HepG2 (cell line): ENCODE data around the gene LRR1. TPM values are rescaled to one million over a fixed set of nuclear protein-coding genes. Genes with fewer than 3 reads are reported as not detected.
A peak's percentile ranks its signal among the peaks of the same experiment; 100 is the strongest.

ENCODE experiments used
- GZF1 ChIP-seq: sonication (generic); formaldehyde crosslinking; IDR thresholded peaks from 2 replicates; pipeline ENCODE4 v1.5.1; 2020; ENCODE audit warnings: mild to moderate bottlenecking, missing genetic modification reagents
- HNF4A ChIP-seq: sonication (generic); formaldehyde crosslinking; IDR thresholded peaks from 2 replicates; pipeline ENCODE4 v1.4.0; 2020; ENCODE audit warnings: missing genetic modification reagents
- KLF11 ChIP-seq: IDR thresholded peaks from 2 replicates; pipeline ENCODE4 v1.6.1; 2016; ENCODE audit warnings: missing compliant biosample characterization
- POLR2A ChIP-seq, 2 experiments: IDR thresholded peaks; 2 replicates each; pipeline ENCODE4 v1.6.1; 2011; ENCODE audit warnings: low read depth in 2 of 2, low read length in 2 of 2, mild to moderate bottlenecking in 1 of 2, moderate library complexity in 1 of 2; ENCODE audit not compliant: insufficient read depth in 1 of 2
- SALL1 ChIP-seq: sonication (generic); formaldehyde crosslinking; IDR thresholded peaks from 2 replicates; pipeline ENCODE4 v1.8.0; 2022; ENCODE audit warnings: mild to moderate bottlenecking, missing genetic modification reagents
- ZFP90 ChIP-seq: sonication (generic); formaldehyde crosslinking; IDR thresholded peaks from 2 replicates; pipeline ENCODE4 v1.8.0; 2022; ENCODE audit warnings: missing genetic modification reagents, mild to moderate bottlenecking, inconsistent platforms, borderline replicate concordance
- ZFY ChIP-seq: sonication (generic); formaldehyde crosslinking; IDR thresholded peaks from 2 replicates; pipeline ENCODE4 v1.4.0; 2020; ENCODE audit warnings: missing genetic modification reagents
- ZKSCAN1 ChIP-seq: fragments of 150-350 bp; IDR thresholded peaks from 2 replicates; pipeline ENCODE4 v1.6.1; 2014; ENCODE audit warnings: low read length
- ZNF546 ChIP-seq: sonication (generic); formaldehyde crosslinking; conservative IDR thresholded peaks from 2 replicates; pipeline ENCODE4 v1.8.1; 2023; ENCODE audit warnings: mild to moderate bottlenecking, missing genetic modification reagents
- polyA plus RNA-seq, 8 experiments: library from polyadenylated mRNA; depleted of rRNA in 3 of 8; stranded (reverse) in 7 of 8; unstranded in 1 of 8; fragments of >200 nt; fragmentation: Illumina TruSeq in 4 of 8; extraction: Trizol in 4 of 8; gene quantifications; 2 replicates each; pipeline versions ENCODE4 v1.2.1 to v1.2.3, GENCODE V29; 2011 to 2016; ENCODE audit warnings: low read depth in 4 of 8, missing spikeins in 1 of 8, mixed read lengths in 1 of 8; ENCODE audit not compliant: insufficient read depth in 1 of 8
- total RNA-seq, 5 experiments: library from RNA; depleted of rRNA; stranded (reverse); fragments of >200 nt; fragmentation: Illumina TruSeq; extraction: Trizol; gene quantifications; 2 replicates each; pipeline ENCODE4 v1.2.3, GENCODE V29; 2016; ENCODE audit warnings: low read depth in 1 of 5
- TF ChIP-seq, protein P1 (sequence below): sonication (generic); formaldehyde crosslinking; IDR thresholded peaks from 2 replicates; pipeline ENCODE4 v1.4.0; 2020; ENCODE audit warnings: missing genetic modification reagents
- TF ChIP-seq, protein P2 (sequence below): sonication (generic); formaldehyde crosslinking; IDR thresholded peaks from 2 replicates; pipeline ENCODE4 v1.8.1; 2023; ENCODE audit warnings: missing genetic modification reagents, inconsistent platforms, borderline replicate concordance
- TF ChIP-seq, protein P3 (sequence below): sonication (generic); IDR thresholded peaks from 2 replicates; pipeline ENCODE4 v1.6.1; 2016; ENCODE audit warnings: low read depth, borderline replicate concordance
- TF ChIP-seq, protein P4 (sequence below): sonication (generic); formaldehyde crosslinking; IDR thresholded peaks from 2 replicates; pipeline ENCODE4 v1.8.1; 2022; ENCODE audit warnings: mild to moderate bottlenecking, missing genetic modification reagents
- TF ChIP-seq, protein P5 (sequence below): sonication (generic); formaldehyde crosslinking; IDR thresholded peaks from 2 replicates; pipeline ENCODE4 v1.8.1; 2023; ENCODE audit warnings: mild to moderate bottlenecking, moderate library complexity, missing genetic modification reagents
- TF ChIP-seq, protein P6 (sequence below): sonication (generic); formaldehyde crosslinking; IDR thresholded peaks from 2 replicates; pipeline ENCODE4 v1.4.0; 2020; ENCODE audit warnings: missing genetic modification reagents, borderline replicate concordance
- TF ChIP-seq, protein P7 (sequence below): IDR thresholded peaks from 2 replicates; pipeline ENCODE4 v1.6.1; 2016; ENCODE audit warnings: control low read depth

Gene LRR1
- total and polyA plus RNA-seq, 2 of the 13 experiments (the other 11 are each of a cell fraction or from before 2014, with no cell fraction given), result 7.0 to 36.2 TPM

DNA sequence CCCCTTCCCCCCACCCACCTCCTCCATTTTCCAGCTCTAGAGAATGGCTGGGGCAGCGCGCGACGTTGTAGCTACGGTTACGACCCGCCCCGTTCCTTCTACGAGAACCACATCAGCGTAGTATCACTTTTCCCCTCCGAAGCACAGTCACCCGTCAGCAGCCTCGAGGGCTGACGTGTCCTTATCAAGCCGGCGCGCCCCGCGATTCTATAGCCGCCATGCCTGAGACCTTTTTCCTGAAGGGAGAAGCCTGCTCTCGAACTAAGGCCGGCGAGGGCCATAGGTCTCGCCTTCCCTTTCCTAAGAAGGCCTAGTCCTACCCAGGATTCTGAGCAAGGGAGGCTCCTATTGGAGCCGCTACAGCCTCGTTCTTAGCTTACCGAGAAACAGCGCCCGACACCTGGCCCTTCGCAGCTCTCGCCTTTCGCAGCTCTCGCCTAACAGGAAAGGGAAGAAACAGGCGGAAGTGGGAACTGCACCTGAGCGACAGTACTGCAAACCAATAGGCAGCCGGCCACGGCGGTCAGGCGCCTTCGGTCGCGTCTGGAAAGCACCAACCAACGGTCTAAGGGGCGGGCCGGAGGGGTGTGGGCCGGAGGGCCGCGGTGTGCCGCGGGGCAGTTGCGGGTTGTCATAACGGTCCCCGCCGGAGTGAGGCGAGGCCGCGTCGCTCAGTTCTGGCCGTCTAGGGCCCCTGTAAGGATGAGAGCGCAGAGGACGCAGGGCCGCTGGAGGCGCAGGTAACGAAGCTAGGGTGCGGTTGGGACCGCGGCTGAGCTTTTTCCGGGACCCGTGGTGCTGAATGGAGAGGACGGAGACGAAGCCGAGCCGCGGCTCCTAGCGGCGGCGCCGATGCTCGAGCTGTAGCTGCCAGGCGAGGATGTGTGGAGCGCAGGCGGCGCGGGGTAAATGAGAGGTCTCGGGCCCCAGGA is 21.7 kb downstream of the LRR1 start, which contains the start of the genes MGAT2 and RPL36AL (continued):
- TF ChIP-seq, protein P1, sequence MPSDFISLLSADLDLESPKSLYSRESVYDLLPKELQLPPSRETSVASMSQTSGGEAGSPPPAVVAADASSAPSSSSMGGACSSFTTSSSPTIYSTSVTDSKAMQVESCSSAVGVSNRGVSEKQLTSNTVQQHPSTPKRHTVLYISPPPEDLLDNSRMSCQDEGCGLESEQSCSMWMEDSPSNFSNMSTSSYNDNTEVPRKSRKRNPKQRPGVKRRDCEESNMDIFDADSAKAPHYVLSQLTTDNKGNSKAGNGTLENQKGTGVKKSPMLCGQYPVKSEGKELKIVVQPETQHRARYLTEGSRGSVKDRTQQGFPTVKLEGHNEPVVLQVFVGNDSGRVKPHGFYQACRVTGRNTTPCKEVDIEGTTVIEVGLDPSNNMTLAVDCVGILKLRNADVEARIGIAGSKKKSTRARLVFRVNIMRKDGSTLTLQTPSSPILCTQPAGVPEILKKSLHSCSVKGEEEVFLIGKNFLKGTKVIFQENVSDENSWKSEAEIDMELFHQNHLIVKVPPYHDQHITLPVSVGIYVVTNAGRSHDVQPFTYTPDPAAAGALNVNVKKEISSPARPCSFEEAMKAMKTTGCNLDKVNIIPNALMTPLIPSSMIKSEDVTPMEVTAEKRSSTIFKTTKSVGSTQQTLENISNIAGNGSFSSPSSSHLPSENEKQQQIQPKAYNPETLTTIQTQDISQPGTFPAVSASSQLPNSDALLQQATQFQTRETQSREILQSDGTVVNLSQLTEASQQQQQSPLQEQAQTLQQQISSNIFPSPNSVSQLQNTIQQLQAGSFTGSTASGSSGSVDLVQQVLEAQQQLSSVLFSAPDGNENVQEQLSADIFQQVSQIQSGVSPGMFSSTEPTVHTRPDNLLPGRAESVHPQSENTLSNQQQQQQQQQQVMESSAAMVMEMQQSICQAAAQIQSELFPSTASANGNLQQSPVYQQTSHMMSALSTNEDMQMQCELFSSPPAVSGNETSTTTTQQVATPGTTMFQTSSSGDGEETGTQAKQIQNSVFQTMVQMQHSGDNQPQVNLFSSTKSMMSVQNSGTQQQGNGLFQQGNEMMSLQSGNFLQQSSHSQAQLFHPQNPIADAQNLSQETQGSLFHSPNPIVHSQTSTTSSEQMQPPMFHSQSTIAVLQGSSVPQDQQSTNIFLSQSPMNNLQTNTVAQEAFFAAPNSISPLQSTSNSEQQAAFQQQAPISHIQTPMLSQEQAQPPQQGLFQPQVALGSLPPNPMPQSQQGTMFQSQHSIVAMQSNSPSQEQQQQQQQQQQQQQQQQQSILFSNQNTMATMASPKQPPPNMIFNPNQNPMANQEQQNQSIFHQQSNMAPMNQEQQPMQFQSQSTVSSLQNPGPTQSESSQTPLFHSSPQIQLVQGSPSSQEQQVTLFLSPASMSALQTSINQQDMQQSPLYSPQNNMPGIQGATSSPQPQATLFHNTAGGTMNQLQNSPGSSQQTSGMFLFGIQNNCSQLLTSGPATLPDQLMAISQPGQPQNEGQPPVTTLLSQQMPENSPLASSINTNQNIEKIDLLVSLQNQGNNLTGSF, result peak; percentile 24; the same call in 1 of the 2 replicates
- TF ChIP-seq GZF1 (CRISPR knock-in tag), result 0 out of 2 replicates have a peak, but pooled peaks have one; percentile 27
- TF ChIP-seq, protein P2, sequence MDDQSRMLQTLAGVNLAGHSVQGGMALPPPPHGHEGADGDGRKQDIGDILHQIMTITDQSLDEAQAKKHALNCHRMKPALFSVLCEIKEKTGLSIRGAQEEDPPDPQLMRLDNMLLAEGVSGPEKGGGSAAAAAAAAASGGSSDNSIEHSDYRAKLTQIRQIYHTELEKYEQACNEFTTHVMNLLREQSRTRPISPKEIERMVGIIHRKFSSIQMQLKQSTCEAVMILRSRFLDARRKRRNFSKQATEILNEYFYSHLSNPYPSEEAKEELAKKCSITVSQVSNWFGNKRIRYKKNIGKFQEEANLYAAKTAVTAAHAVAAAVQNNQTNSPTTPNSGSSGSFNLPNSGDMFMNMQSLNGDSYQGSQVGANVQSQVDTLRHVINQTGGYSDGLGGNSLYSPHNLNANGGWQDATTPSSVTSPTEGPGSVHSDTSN (CRISPR knock-in tag), result peak; percentile 93
- TF ChIP-seq ZKSCAN1, result no peak
- peak; percentile 97 to 98 for TF ChIP-seq POLR2A (IDR thresholded peaks at IDR 0.05; ENCODE audit: insufficient read depth in 1 of 2, low read depth in 2 of 2, low read length in 2 of 2)
- peak; percentile 48; the same call in 1 of the 2 replicates for TF ChIP-seq KLF11
- TF ChIP-seq SALL1, result peak; percentile 60
- TF ChIP-seq HNF4A, result 0 out of 2 replicates have a peak, but pooled peaks have one; percentile 24
- TF ChIP-seq, protein P3, sequence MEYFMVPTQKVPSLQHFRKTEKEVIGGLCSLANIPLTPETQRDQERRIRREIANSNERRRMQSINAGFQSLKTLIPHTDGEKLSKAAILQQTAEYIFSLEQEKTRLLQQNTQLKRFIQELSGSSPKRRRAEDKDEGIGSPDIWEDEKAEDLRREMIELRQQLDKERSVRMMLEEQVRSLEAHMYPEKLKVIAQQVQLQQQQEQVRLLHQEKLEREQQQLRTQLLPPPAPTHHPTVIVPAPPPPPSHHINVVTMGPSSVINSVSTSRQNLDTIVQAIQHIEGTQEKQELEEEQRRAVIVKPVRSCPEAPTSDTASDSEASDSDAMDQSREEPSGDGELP, result no peak
- peak; percentile 96 for TF ChIP-seq ZFY (CRISPR knock-in tag)
- TF ChIP-seq, protein P4, sequence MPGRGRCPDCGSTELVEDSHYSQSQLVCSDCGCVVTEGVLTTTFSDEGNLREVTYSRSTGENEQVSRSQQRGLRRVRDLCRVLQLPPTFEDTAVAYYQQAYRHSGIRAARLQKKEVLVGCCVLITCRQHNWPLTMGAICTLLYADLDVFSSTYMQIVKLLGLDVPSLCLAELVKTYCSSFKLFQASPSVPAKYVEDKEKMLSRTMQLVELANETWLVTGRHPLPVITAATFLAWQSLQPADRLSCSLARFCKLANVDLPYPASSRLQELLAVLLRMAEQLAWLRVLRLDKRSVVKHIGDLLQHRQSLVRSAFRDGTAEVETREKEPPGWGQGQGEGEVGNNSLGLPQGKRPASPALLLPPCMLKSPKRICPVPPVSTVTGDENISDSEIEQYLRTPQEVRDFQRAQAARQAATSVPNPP, result peak; percentile 92; the same call in 1 of the 2 replicates
- TF ChIP-seq, protein P5, sequence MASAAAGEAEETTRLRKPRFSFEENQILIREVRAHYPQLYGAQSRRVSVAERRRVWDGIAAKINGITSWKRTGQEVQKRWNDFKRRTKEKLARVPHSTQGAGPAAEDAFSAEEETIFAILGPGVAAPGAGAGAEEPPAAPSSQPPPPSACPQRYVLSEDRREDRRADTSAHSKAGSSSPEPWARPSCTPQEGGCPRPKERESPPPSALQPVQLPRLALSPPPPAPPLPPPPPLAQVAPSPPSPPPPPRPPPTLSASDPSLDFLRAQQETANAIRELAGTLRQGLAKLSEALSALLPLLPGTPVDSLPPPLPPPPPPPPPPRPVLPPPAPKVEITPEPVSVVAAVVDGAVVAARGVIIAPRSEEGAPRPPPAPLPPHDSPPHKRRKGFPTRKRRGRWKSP, result peak; percentile 73; the same call in 1 of the 2 replicates
- peak; percentile 14; the same call in 1 of the 2 replicates for TF ChIP-seq ZFP90 (CRISPR knock-in tag)
- TF ChIP-seq, protein P6, sequence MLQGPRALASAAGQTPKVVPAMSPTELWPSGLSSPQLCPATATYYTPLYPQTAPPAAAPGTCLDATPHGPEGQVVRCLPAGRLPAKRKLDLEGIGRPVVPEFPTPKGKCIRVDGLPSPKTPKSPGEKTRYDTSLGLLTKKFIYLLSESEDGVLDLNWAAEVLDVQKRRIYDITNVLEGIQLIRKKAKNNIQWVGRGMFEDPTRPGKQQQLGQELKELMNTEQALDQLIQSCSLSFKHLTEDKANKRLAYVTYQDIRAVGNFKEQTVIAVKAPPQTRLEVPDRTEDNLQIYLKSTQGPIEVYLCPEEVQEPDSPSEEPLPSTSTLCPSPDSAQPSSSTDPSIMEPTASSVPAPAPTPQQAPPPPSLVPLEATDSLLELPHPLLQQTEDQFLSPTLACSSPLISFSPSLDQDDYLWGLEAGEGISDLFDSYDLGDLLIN (CRISPR knock-in tag), result no peak
- TF ChIP-seq, protein P7, sequence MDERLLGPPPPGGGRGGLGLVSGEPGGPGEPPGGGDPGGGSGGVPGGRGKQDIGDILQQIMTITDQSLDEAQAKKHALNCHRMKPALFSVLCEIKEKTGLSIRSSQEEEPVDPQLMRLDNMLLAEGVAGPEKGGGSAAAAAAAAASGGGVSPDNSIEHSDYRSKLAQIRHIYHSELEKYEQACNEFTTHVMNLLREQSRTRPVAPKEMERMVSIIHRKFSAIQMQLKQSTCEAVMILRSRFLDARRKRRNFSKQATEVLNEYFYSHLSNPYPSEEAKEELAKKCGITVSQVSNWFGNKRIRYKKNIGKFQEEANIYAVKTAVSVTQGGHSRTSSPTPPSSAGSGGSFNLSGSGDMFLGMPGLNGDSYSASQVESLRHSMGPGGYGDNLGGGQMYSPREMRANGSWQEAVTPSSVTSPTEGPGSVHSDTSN (CRISPR knock-in tag), result peak; percentile 97
- peak; percentile 69; the same call in 1 of the 2 replicates for TF ChIP-seq ZNF546 (CRISPR knock-in tag)
